ENCODE results near the gene SEPTIN10.
"Not testable (repeated sequence)": the region's sequence is repeated elsewhere in the genome, so short reads cannot be mapped to it uniquely, and the experiment has no call there.

Gene SEPTIN10

DNA sequence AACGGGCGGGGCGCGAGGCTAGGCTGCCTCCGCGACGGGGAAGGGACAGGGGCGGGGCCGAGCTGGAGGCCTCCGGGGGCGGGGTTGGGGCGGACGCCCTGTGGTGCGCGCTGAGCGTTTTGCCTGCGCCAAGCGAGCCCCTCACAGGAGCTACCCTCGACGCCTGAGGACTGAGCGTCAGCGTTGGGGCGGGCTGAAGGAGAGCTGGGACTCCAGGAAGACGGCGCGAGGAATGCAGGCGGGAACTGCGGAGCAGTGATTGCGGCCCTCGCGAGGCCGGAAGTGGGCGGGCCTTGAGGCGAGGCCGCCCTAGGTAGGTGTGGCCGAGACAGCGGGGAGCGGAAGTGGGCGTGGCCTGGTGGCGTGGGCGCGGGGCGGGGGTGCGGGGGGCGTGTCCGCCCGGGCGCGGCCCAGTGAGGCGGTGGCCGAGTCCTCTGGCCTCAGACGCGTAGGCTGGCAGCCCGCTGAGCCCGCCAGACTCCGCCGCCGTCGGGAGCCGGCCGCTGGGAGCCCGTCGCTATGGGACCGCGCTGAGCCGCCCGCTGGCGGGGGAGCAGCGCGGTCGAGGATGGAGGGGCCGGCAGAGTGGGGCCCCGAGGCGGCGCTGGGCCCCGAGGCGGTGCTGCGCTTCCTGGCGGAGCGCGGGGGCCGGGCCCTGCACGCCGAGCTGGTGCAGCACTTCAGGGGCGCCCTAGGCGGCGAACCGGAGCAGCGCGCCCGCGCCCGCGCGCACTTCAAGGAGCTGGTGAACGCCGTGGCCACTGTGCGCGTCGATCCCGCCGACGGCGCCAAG, at the start of gene SEPTIN10, which contains the start of gene SOWAHC:
TSS of gene SEPTIN10 (minus strand) at position 45 of the 793 bp plus-strand sequence. CDS start 139 bp downstream, outside the sequence.
TSS of gene SOWAHC (plus strand) at position 443 of the 793 bp plus-strand sequence. CDS start at position 569, 126 bp downstream.
- peak; percentile 97 for DNase-seq (ENCODE audit: low read depth)

DNA sequence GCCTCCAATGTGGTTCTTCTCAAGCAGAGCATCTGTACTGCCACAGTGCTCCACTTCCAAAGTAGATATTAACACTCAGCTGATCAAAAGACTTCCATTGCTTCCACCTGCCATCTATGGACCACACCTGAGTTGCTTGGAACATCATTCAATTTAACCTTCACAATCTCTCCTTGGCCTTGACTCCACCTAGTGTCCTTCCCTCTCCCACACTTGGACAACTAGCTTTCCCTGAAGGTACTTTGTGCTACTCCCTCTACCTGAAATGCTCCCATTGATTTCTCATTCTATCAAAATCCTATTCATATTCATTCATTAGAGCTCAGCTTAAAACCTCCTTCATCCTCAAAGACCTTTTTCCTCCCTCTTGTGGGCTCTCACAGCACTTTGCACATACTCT, 49.1 kb upstream of the SEPTIN10 start:
- DNase-seq (ENCODE audit: low read depth): no peak

DNA sequence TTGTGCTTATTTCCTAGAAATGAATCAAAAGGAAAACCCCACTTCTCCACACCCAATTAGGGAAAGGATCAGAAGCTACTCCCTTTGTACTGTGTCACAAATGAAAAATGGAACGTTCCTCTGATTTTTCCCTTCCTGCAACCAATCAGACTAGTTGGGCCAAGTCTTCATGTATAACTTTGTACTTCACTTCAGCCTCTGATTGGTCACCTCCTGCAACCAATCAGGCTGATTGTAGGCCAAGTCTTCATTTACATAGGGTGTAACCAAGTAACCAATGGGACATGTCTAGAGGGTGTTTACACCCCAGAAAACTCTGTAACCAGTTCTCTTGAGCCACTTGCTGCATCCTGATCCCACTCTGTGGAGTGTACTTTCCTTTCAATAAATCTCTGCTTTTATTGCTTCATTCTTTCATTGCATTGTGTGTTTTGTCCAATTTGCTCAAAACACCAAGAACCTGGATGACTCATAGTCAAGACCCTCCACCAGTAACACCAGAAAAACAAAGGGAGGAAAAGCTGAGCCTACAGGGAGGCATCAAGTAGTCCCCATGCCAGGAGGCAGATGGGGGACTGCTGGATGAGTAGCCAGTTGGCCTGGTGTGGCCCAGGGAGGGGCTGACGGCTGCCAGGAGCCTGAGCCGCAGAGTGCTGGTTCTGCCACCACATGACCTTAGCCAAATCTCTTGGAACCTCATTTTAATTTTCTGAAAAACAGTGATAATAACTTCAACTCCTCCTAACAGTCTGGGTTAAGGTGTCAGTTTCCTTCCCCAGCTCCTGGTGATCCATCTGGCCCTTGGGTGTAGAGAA, 46.5 kb upstream of the SEPTIN10 start:
- DNase-seq (ENCODE audit: low read depth): no peak

GRCh38 chr2:109659396-109660045, 45.8 kb upstream of the SEPTIN10 start:
- DNase-seq (ENCODE audit: low read depth): no peak

GRCh38 chr2:109655287-109655686, 41.5 kb upstream of the SEPTIN10 start:
- no peak for DNase-seq (ENCODE audit: low read depth)

- DNase-seq (ENCODE audit: low read depth): no peak
Measured at GRCh38 chr2:109654326-109655050, 40.7 kb upstream of the SEPTIN10 start.

- DNase-seq (ENCODE audit: low read depth): no peak
Measured at GRCh38 chr2:109649736-109650695, 36.2 kb upstream of the SEPTIN10 start.

DNA sequence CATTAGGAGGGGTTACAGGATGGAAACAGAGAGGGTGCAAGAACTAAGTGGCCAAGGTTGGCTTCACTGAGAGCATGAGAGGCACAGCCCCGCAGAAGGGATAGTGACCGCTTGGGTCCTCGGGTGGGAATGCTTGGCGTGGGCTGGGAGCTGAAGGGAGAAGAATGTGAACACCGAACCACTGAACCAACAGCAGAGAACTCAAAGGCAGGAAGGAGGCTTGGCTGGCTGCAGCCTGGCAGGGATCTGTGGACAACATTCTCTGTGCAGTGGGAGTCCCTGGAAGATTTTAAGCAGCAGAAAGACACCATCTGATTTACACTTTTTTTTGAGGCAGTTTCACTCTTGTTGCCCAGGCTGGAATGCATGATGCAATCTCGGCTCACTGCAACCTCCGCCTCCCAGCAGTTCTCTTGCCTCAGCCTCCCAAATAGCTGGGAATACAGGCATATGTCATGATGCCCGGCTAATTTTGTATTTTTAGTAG, 34.3 kb upstream of the SEPTIN10 start:
- no peak for DNase-seq (ENCODE audit: low read depth)

- DNase-seq (ENCODE audit: low read depth): peak; percentile 47
Measured at GRCh38 chr2:109647636-109648035, 33.9 kb upstream of the SEPTIN10 start.

GRCh38 chr2:109646961-109647360, 33.2 kb upstream of the SEPTIN10 start:
- no peak for DNase-seq (ENCODE audit: low read depth)

- DNase-seq (ENCODE audit: low read depth): no peak
Measured at GRCh38 chr2:109645412-109646184, 31.8 kb upstream of the SEPTIN10 start.

DNA sequence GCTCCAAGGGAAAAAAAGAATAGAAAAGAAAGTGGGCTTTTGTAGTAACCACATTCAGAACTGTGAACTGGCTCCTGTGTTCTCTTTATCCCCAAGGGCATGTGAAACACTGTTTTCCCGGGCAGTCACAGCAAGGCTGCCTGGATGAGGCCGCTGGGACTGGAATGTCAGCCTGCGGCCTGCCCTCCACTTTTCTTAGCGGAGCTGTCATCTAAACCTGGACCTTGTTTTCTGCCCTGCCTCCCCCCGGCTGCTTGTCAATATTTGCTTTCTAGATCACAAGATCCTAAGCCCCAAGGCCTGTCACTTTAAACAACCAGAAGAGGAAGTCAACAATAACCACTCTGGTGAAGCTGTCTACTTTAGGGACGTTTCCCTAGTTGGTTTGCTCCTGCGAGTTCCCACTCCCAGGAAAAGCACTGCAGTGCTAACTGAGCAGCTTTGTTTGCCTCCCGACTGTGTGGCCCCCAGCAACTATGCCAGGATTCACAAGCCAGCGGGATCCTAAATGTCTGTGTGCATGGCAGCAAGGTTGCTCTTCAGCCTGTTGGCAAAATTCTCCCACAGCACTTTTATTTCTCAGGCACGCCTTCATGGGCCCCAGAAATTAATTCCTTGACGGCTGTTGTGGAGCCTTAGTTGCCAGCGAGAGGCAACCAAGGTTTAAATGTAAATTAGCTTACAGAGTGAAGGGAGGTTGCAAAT, 31.0 kb upstream of the SEPTIN10 start:
- no peak for DNase-seq (ENCODE audit: low read depth)

GRCh38 chr2:109640000-109640399, 26.2 kb upstream of the SEPTIN10 start:
- DNase-seq (ENCODE audit: low read depth): not testable (repeated sequence)

- DNase-seq (ENCODE audit: low read depth): no peak
Measured at GRCh38 chr2:109638795-109639194, 25.0 kb upstream of the SEPTIN10 start.

- no peak for DNase-seq (ENCODE audit: low read depth)
Measured at GRCh38 chr2:109637749-109638570, 24.2 kb upstream of the SEPTIN10 start.

- DNase-seq (ENCODE audit: low read depth): no peak
Measured at GRCh38 chr2:109636317-109636716, 22.6 kb upstream of the SEPTIN10 start.

DNA sequence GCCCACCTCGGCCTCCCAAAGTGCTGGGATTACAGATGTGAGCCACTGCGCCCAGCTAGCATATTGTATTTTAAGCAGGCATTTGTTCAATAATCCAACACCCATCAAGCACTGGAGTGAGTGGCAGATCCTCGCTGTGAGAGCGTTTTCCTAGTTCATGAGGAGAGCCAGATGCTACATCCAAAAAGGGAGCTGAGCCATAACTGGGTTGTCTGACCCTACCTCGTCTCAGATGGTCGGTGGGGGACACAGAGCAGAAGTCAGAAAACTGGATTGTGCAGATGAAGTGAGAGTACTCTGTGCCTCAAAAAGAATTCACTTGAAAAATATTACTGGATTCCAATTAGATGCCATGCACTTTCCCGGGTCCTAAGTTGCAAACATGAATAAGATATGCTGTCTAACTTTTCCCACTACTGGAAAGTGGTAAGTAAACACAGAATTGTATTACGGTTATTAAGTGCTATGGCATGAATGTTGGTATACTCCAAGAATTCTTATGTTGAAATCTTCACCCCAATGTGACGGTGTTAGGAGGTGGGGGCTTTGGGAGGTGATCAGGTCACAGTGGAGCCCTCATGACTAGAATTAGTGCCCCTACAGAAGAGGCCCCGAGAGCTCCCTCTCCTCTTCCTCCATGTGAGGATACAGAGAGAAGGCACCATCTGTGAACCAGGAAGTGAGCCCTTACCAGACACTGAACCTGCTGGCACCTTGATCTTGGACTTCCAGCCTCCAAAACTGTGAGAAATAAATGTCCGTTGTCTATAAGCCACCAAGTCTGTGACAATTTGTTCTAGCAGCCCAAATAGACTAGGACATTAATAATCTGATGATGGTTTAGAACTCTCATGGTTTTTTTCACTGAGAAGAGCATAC, 21.9 kb upstream of the SEPTIN10 start:
- DNase-seq (ENCODE audit: low read depth): no peak

All from stromal cell of bone marrow (primary cell).